Heart left ventricle (tissue), 16 donors: ENCODE measurements around the gene SLC5A2. TPM values are rescaled to one million over a fixed set of nuclear protein-coding genes. Genes with fewer than 3 reads are reported as not detected.
"Not testable (repeated sequence)": the region's sequence is repeated elsewhere in the genome, so short reads cannot be mapped to it uniquely, and the experiment has no call there.

Source experiments
- ATAC-seq, 4 donors: fragments of 200-7000 bp; cut with Tn5 transposase; one replicate each; pipeline ENCODE4 v1.9.1; 2020 to 2022; ENCODE audit warnings: moderate library complexity in 4 of 4, mild to moderate bottlenecking in 3 of 4, moderate number of reproducible peaks in 1 of 4
- DNase-seq, 5 donors: peaks; one replicate each; pipeline ENCODE4 v3.0.0-alpha.2; 2020
- H3K27ac ChIP-seq, 12 donors: fragments of 200-600 bp; sonication (generic) in 4 of 12; one replicate each; pipeline versions ENCODE4 v1.5.0 to v1.8.0; 2016 to 2022; ENCODE audit warnings: mild to moderate bottlenecking in 2 of 12
- H3K27me3 ChIP-seq, 9 donors: fragments of 200-600 bp; sonication (generic) in 2 of 9; one replicate each; pipeline versions ENCODE4 v1.5.1 to v1.8.0; 2016 to 2022; ENCODE audit warnings: mild to moderate bottlenecking in 3 of 9
- H3K36me3 ChIP-seq, 9 donors: fragments of 200-600 bp; sonication (generic) in 2 of 9; one replicate each; pipeline versions ENCODE4 v1.5.0 to v1.8.0; 2018 to 2022; ENCODE audit warnings: mild to moderate bottlenecking in 2 of 9
- H3K4me1 ChIP-seq, 12 donors: fragments of 200-600 bp; sonication (generic) in 4 of 12; one replicate each; pipeline versions ENCODE4 v1.5.0 to v1.8.0; 2016 to 2022; ENCODE audit warnings: mild to moderate bottlenecking in 3 of 12
- H3K4me3 ChIP-seq, 12 donors: fragments of 200-600 bp; sonication (generic) in 4 of 12; one replicate each; pipeline versions ENCODE4 v1.5.0 to v1.8.0; 2017 to 2022; ENCODE audit warnings: mild to moderate bottlenecking in 9 of 12, moderate library complexity in 4 of 12
- H3K9me3 ChIP-seq, 12 donors: fragments of 200-600 bp; sonication (generic) in 4 of 12; one replicate each; pipeline versions ENCODE4 v1.5.0 to v1.8.0; 2016 to 2022; ENCODE audit warnings: mild to moderate bottlenecking in 1 of 12
- CTCF ChIP-seq, 12 donors: fragments of 200-600 bp; sonication (generic) in 4 of 12; IDR thresholded peaks; one replicate each; pipeline versions ENCODE4 v1.5.0 to v1.8.0; 2018 to 2022; ENCODE audit warnings: antibody characterized with exemption in 12 of 12, mild to moderate bottlenecking in 5 of 12
- POLR2A ChIP-seq, 2 donors: fragments of 450-650 bp; IDR thresholded peaks; one replicate each; pipeline ENCODE4 v1.6.1; 2017; ENCODE audit warnings: antibody characterized with exemption in 2 of 2, mild to moderate bottlenecking in 2 of 2, moderate library complexity in 2 of 2
- WGBS, 4 donors: extraction: QIAGEN DNeasy Blood & Tissue Kit in 2 of 4; methylation state at CpG; one replicate each; pipeline versions ENCODE4 v1.1.5 to v1.1.7; 2013 to 2018; 5-methylcytosine and 5-hydroxymethylcytosine counted together
- intact Hi-C, 10 donors: fragments of 100-400 bp; cut with DNase I; formaldehyde crosslinking; loops; one replicate each; pipeline versions ENCODE4 v1.11.1 to v1.14.2; 2022
- polyA plus RNA-seq, 2 donors: library from polyadenylated mRNA; stranded (reverse); fragments of 200-250 nt; gene quantifications; one replicate each; pipeline ENCODE4 v1.2.3, GENCODE V29; 2013
- total RNA-seq, 9 donors: library from RNA; depleted of rRNA in 2 of 9; stranded (reverse); fragments of >200 nt in 2 of 9; fragmentation: NEBNext Ultra II Directional in 3 of 9; extraction: Animal tissue kit (Norgen Biotek cat#: 25700) in 3 of 9; gene quantifications; one replicate each; pipeline versions ENCODE4 v1.1.0 to v1.2.4, GENCODE V29; 2016 to 2023
- donor health status: ischemic (EF 13 %, LVEDD 7.1; RV severe dilation, severe dysfunction).
- donor health status: healthy with polysubstance abuse.
- donor health status: DM: no; HTN: yes; CAD: no.
- donor health status: DM: no; HTN: no; CAD: no.
- donor health status: ischemic (EF 25% LVEDD 6.9; RV normal size, moderate dysfunction).
- donor health status: ischemic (EF 25% LVEDD 5.7; RV mildly dilated, moderate dysfunction).
- donor health status: healthy.
- donor health status: DM: yes; HTN: yes; CAD: no.
- donor health status: ischemic (EF 35%, LVEDD 5.7; RV mildly dilated, moderate dysfunction).
- donor health status: nonischemic (EF 11% LVEDD 7.7; RV severe dilation, severe dysfunction).
- donor health status: DM: yes; HTN: yes; CAD: no.
- donor health status: PGD.
- donor health status: ischemic (EF 29% LVEDD 5.4; RV normal size, mild dysfunction).
- donor health status: nonischemic (EF 23%, LVEDD 6.1; RV moderate dilation, normal function).

SLC5A2 gene
- total and polyA plus RNA-seq, 11 donors: 0.08 to 0.76 TPM; not detected in 9

DNA sequence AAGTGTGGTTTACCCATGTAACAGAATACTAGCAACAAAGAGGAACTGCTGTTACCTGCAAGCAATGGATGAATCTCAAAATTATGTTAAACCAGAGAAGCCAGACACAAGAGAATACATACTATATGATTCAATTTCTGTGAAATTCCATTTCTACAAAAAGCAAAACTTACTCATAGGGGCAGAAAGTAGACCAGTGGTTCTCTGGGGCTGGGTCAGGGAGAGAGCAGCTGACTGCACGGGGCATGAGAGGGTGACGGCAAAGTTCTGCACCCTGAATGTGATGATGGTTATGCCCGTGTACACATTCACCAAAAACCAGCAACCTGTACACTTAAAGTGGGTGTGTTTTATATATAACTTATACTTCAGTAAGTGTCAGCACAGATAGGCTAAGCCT, 43.4 kb upstream of the SLC5A2 start:
- ATAC-seq: no peak
- no peak overlapping the region for H3K4me3 ChIP-seq
- H3K27me3 ChIP-seq: no peaks in the 10 kb centered on the region
- peaks cover 0 to 7% (median 0%) of the 10 kb centered on the region in 9 donors for H3K36me3 ChIP-seq
- no peak for DNase-seq
- H3K4me1 ChIP-seq: peaks cover 0 to 29% (median 11%) of the 10 kb centered on the region in 12 donors
- intact Hi-C loops: no loop called here
- H3K27ac ChIP-seq: peak overlapping the region in 1 of 12 donors; percentile 54
- no peaks in the 10 kb centered on the region for H3K9me3 ChIP-seq
- 49 to 74% (median 57%) methylated on average over 3 of the region's 3 CpGs for WGBS, 4 donors
- TF ChIP-seq CTCF (IDR thresholded peaks at IDR 0.05): no peak
- TF ChIP-seq POLR2A (IDR thresholded peaks at IDR 0.05): no peak

DNA sequence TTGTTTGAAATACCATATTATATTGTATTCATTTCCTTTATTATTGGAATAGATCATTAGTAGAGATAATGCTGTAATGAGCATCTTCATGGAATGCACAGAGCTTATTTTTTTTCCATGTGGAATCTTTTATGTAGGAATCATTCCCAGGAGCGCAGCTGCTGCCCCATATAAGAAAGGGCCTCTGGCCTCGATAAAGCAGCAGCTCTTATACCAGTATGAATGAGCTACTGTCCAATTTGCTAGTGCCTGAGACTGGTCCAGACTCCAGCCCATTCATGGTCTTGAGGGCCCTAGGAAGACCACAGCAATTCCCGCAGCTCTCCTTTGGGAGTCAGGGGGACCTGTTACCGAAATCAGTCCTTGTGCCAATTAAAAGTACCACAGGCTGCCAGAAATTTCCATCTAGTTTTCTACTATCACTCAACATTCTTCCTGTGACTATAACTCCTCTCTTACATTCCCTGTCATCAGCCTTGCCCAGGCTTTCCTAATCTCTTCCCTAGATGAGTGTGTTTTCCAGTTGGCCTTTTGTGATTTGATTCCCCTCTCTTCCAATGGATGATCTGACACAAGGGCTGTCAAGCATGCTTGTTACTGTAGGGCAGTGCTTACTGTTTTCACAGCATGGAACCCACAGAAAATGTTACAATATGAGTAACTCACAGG, 42.3 kb upstream of the SLC5A2 start:
- no peak for ATAC-seq
- 33 to 44% (median 37%) methylated on average over 4 of the region's 4 CpGs for WGBS, 4 donors
- Histone ChIP-seq H3K4me1 (peaks cover 0 to 29% (median 11%) of the 10 kb centered on the region in 12 donors), H3K36me3 (peaks cover 0 to 7% (median 0%) of the 10 kb centered on the region in 9 donors), H3K27me3 (no peaks in the 10 kb centered on the region), H3K4me3 (no peak overlapping the region), H3K27ac (peak overlapping the region in 9 of 12 donors; percentile 17 to 80 (median 46)), H3K9me3 (no peaks in the 10 kb centered on the region)
- no peak for TF ChIP-seq POLR2A (IDR thresholded peaks at IDR 0.05)
- TF ChIP-seq CTCF (IDR thresholded peaks at IDR 0.05): no peak
- intact Hi-C loops: loop anchor here in 7 of 10 donors (5.0 to 10.0 kb wide), 8 partner anchors 256 to 486 kb away; partner anchors contain the start of genes FUS (in 5 of the 7), HSD3B7 (in 2 of the 7), KAT8 (in 2 of the 7) and SETD1A (in 1 of the 7)
- no peak for DNase-seq

- H3K4me3 ChIP-seq: peak overlapping the region; percentile 60 to 81 (median 71)
- intact Hi-C loops: loop anchor here in 8 of 10 donors (2.0 to 10.0 kb wide), 9 partner anchors 257 to 487 kb away; partner anchors contain the start of genes FUS (in 5 of the 8), HSD3B7 (in 5 of the 8), KAT8 (in 2 of the 8) and SETD1A (in 1 of the 8)
- WGBS, 4 donors: 52 to 67% (median 56%) methylated on average over 33 to 34 of the region's 34 CpGs
- H3K27ac ChIP-seq: peak overlapping the region; percentile 72 to 94 (median 91)
- TF ChIP-seq POLR2A (IDR thresholded peaks at IDR 0.05) (no peak), CTCF (IDR thresholded peaks at IDR 0.05) (no peak)
- H3K36me3 ChIP-seq: no peaks in the 10 kb centered on the region
- no peaks in the 10 kb centered on the region for H3K9me3 ChIP-seq
- H3K27me3 ChIP-seq: no peaks in the 10 kb centered on the region
- DNase-seq (peak in 2 of 5 donors; percentile 28 to 29), ATAC-seq (no peak)
- H3K4me1 ChIP-seq: peaks cover 0 to 29% (median 11%) of the 10 kb centered on the region in 12 donors
Measured at GRCh38 chr16:31441956-31442355, 41.0 kb upstream of the SLC5A2 start.

DNA sequence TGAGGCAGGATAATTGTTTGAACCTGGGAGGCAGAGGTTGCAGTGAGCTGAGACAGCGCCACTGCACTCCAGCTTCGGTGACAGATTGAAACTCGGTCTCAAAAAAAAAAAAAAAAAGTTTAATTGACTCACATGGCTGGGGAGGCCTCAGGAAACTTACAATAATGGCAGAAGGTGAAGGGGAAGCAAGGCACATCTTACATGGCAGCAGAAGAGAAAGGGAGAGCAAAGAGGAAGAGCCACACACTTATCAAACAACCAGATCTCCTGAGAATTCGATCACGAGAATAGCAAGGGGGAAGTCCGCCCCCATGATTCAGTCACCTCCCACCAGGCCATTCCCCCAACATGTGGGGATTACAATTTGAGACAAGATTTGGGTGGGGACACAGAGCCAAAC, 37.0 kb upstream of the SLC5A2 start:
- not testable (repeated sequence) for DNase-seq, H3K9me3 ChIP-seq, H3K4me3 ChIP-seq, ATAC-seq, H3K27ac ChIP-seq, H3K36me3 ChIP-seq, H3K27me3 ChIP-seq
- H3K4me1 ChIP-seq: peaks cover 0 to 21% (median 9%) of the 10 kb centered on the region in 12 donors
- 73 to 78% (median 73%) methylated on average over 6 of the region's 6 CpGs for WGBS, 4 donors
- intact Hi-C loops: loop anchor here in 7 of 10 donors (2.0 to 10.0 kb wide), 6 partner anchors 261 to 491 kb away; partner anchors contain the start of genes FUS (in 4 of the 7), KAT8 (in 2 of the 7), HSD3B7 (in 1 of the 7) and SETD1A (in 1 of the 7)
